GM12878 (cell line): ENCODE measurements around the gene CIB2. TPM values are rescaled to one million over a fixed set of nuclear protein-coding genes. Genes with fewer than 3 reads are reported as not detected.

Experiments used
- ATF3 ChIP-seq: IDR thresholded peaks from 2 replicates; pipeline ENCODE4 v1.6.1; 2011; ENCODE audit warnings: low read depth, mild to moderate bottlenecking, low read length, moderate library complexity, borderline replicate concordance; ENCODE audit errors: extremely low read depth
- ATF7 ChIP-seq: fragments of 450-650 bp; IDR thresholded peaks from 2 replicates; pipeline ENCODE4 v1.6.1; 2016; ENCODE audit warnings: low read depth, mild to moderate bottlenecking
- BCL3 ChIP-seq: IDR thresholded peaks from 2 replicates; pipeline ENCODE4 v1.6.1; 2011; ENCODE audit warnings: borderline replicate concordance, low read depth, mild to moderate bottlenecking, moderate library complexity, low read length; ENCODE audit not compliant: insufficient read depth, poor library complexity, severe bottlenecking
- BHLHE40 ChIP-seq, 2 experiments: fragments of 450-650 bp in 1 of 2; IDR thresholded peaks; 2 replicates each; pipeline ENCODE4 v1.6.1; 2011 to 2017; ENCODE audit warnings: low read depth in 2 of 2, borderline replicate concordance in 1 of 2, improper control_type of control experiment in 1 of 2, low read length in 1 of 2, mild to moderate bottlenecking in 1 of 2
- CBFB ChIP-seq: IDR thresholded peaks from 2 replicates; pipeline ENCODE4 v1.6.1; 2016; ENCODE audit warnings: antibody characterized with exemption, low read depth
- CHD1 ChIP-seq: IDR thresholded peaks from 2 replicates; pipeline ENCODE4 v1.6.1; 2012; ENCODE audit warnings: low read depth, low read length, improper control_type of control experiment
- CREM ChIP-seq: IDR thresholded peaks from 2 replicates; pipeline ENCODE4 v1.6.1; 2014; ENCODE audit warnings: antibody characterized with exemption, low read depth
- CTCF ChIP-seq, 3 experiments: IDR thresholded peaks in 2 of 3; conservative IDR thresholded peaks in 1 of 3; 2 replicates each; pipeline ENCODE4 v1.5.1; 2011; ENCODE audit warnings: low read depth in 3 of 3, low read length in 3 of 3, mild to moderate bottlenecking in 3 of 3, control low read depth in 2 of 3, moderate library complexity in 2 of 3, inconsistent platforms in 1 of 3, mixed read lengths in 1 of 3; ENCODE audit not compliant: control insufficient read depth in 2 of 3, insufficient read depth in 1 of 3; ENCODE audit errors: extremely low read depth in 1 of 3
- EGR1 ChIP-seq, 2 experiments: IDR thresholded peaks; 1 replicate in 1 of 2; 2 replicates in 1 of 2; pipeline ENCODE4 v1.6.1; 2011 to 2012; ENCODE audit warnings: low read depth in 2 of 2, low read length in 2 of 2, borderline replicate concordance in 1 of 2, mild to moderate bottlenecking in 1 of 2, moderate library complexity in 1 of 2
- ESRRA ChIP-seq: IDR thresholded peaks from 2 replicates; pipeline ENCODE4 v1.6.1; 2012; ENCODE audit warnings: mild to moderate bottlenecking, low read length, improper control_type of control experiment
- HDAC2 ChIP-seq: fragments of 200-600 bp; sonication (generic); IDR thresholded peaks from 2 replicates; pipeline ENCODE4 v1.6.1; 2017
- IKZF2 ChIP-seq, 2 experiments: fragments of 450-650 bp; IDR thresholded peaks; 2 replicates each; pipeline ENCODE4 v1.6.1; 2017; ENCODE audit warnings: mild to moderate bottlenecking in 2 of 2, moderate library complexity in 2 of 2
- LARP7 ChIP-seq: fragments of 450-650 bp; IDR thresholded peaks from 2 replicates; pipeline ENCODE4 v1.6.1; 2017; ENCODE audit warnings: mild to moderate bottlenecking
- MXI1 ChIP-seq: fragments of 150-350 bp; IDR thresholded peaks from 2 replicates; pipeline ENCODE4 v1.6.1; 2011; ENCODE audit warnings: low read depth, mild to moderate bottlenecking, inconsistent platforms, low read length, improper control_type of control experiment
- NFIC ChIP-seq: IDR thresholded peaks from 2 replicates; pipeline ENCODE4 v1.6.1; 2012; ENCODE audit warnings: low read depth, mild to moderate bottlenecking, inconsistent platforms, low read length, moderate library complexity
- NFYB ChIP-seq: IDR thresholded peaks from 2 replicates; pipeline ENCODE4 v1.6.1; 2011; ENCODE audit warnings: low read depth, mild to moderate bottlenecking, low read length, improper control_type of control experiment, moderate library complexity; ENCODE audit not compliant: insufficient read depth
- PAX5 ChIP-seq: IDR thresholded peaks from 2 replicates; pipeline ENCODE4 v1.6.1; 2011; ENCODE audit warnings: low read depth, low read length, borderline replicate concordance
- PAX8 ChIP-seq: fragments of 450-650 bp; IDR thresholded peaks from 2 replicates; pipeline ENCODE4 v1.6.1; 2017; ENCODE audit warnings: mild to moderate bottlenecking, moderate library complexity
- PRDM15 ChIP-seq: fragments of 450-650 bp; formaldehyde crosslinking; IDR thresholded peaks from 2 replicates; pipeline ENCODE4 v1.4.0; 2020; ENCODE audit warnings: mild to moderate bottlenecking, moderate library complexity
- SIX5 ChIP-seq: IDR thresholded peaks from 2 replicates; pipeline ENCODE4 v1.6.1; 2011; ENCODE audit warnings: mild to moderate bottlenecking, low read depth, low read length, moderate library complexity; ENCODE audit not compliant: severe bottlenecking
- STAT1 ChIP-seq: fragments of 450-650 bp; conservative IDR thresholded peaks from 2 replicates; pipeline ENCODE4 v1.6.1; 2014; ENCODE audit warnings: antibody characterized with exemption, mild to moderate bottlenecking
- TCF7 ChIP-seq: IDR thresholded peaks from 2 replicates; pipeline ENCODE4 v1.6.1; 2014; ENCODE audit warnings: antibody characterized with exemption, borderline replicate concordance
- ZNF274 ChIP-seq: IDR thresholded peaks from one replicate; pipeline ENCODE4 v1.8.0; 2011; ENCODE audit not compliant: insufficient read length, insufficient read depth
- ZSCAN29 ChIP-seq: fragments of 450-650 bp; IDR thresholded peaks from 2 replicates; pipeline ENCODE4 v1.6.1; 2017; ENCODE audit warnings: mild to moderate bottlenecking, moderate library complexity
- polyA plus RNA-seq, 11 experiments: library from polyadenylated mRNA; depleted of rRNA in 4 of 11; unstranded in 6 of 11; stranded (reverse) in 5 of 11; fragments of >200 nt; fragmentation: Nextera tagmentation in 4 of 11; fragmentation: Illumina TruSeq in 1 of 11; extraction: Ambion mirVana in 4 of 11; extraction: Trizol in 1 of 11; gene quantifications; 1 replicate in 1 of 11; 2 replicates in 10 of 11; pipeline versions ENCODE4 v1.2.1 to v1.2.3, GENCODE V29; 2011 to 2016; ENCODE audit warnings: inconsistent platforms in 2 of 11, missing spikeins in 2 of 11, low read depth in 1 of 11
- total RNA-seq, 4 experiments: library from RNA; depleted of rRNA in 3 of 4; stranded (reverse); fragments of >200 nt in 3 of 4; fragmentation: Illumina TruSeq in 1 of 4; extraction: Trizol in 1 of 4; gene quantifications; 2 replicates each; pipeline versions ENCODE4 v1.2.1 to v1.2.3, GENCODE V29; 2013 to 2021

The CIB2 gene
- total and polyA plus RNA-seq, 10 of the 15 experiments (the other 5 are each of a cell fraction or from before 2014, with no cell fraction given): 0.56 to 12.1 (median 7.1) TPM

- TF ChIP-seq SIX5 (no peak), STAT1 (no peak), ZNF274 (no peak), CREM (no peak), HDAC2 (no peak), PAX5 (no peak; the same call in 1 of the 2 replicates), EGR1 (IDR thresholded peaks at IDR 0.05; ENCODE audit: borderline replicate concordance in 1 of 2, low read depth in 2 of 2, low read length in 2 of 2) (peak in 1 of 2 experiments; percentile 38; a peak in 1 of 3 replicates), BHLHE40 (IDR thresholded peaks at IDR 0.05; ENCODE audit: borderline replicate concordance in 1 of 2, low read depth in 2 of 2, low read length in 1 of 2) (peak; percentile 69 to 94), CBFB (peak; percentile 52; the same call in 1 of the 2 replicates), CTCF (IDR thresholded peaks at IDR 0.05 in 2 of 3, conservative IDR thresholded peaks at IDR 0.05 in 1 of 3; ENCODE audit: control insufficient read depth in 2 of 3, extremely low read depth in 1 of 3, insufficient read depth in 1 of 3, low read depth in 3 of 3, low read length in 3 of 3) (no peak), BCL3 (no peak), PAX8 (no peak), LARP7 (peak; percentile 99), ZSCAN29 (peak; percentile 76), MXI1 (peak; percentile 84), ATF7 (no peak), NFIC (no peak; the same call in 1 of the 2 replicates), TCF7 (no peak), ESRRA (no peak; the same call in 1 of the 2 replicates), CHD1 (no peak), IKZF2 (IDR thresholded peaks at IDR 0.05) (no peak), ATF3 (no peak), PRDM15 (CRISPR knock-in tag) (no peak), NFYB (peak; percentile 62; the same call in 1 of the 2 replicates)
Observed at GRCh38 chr15:78149068-78149804, 18.0 kb upstream of the CIB2 start, which contains the start of gene IDH3A (continued).
